Measurements from ENCODE around the gene ZNF740.

Gene ZNF740

GRCh38 chr12:53143355-53143754 lies 37.2 kb upstream of the ZNF740 start:
- no peak overlapping the region for H3K4me3 ChIP-seq (ENCODE audit: low read depth, low read length)
- no peaks in the 10 kb centered on the region for H3K36me3 ChIP-seq (ENCODE audit: control insufficient read depth in 2 of 2, insufficient read depth in 1 of 2, low read length in 2 of 2)
- POLR2A ChIA-PET = interaction anchor here (0.6 kb wide), 1 partner anchor 1120 kb away, joined by 4 read pairs; no protein-coding TSS in a partner anchor
- H3K9me3 ChIP-seq (ENCODE audit: control insufficient read depth, insufficient read depth, low read depth, low read length) = no peaks in the 10 kb centered on the region
- CTCF ChIA-PET = no interaction called here
- H3K4me1 ChIP-seq (ENCODE audit: control insufficient read depth, insufficient read depth, low read length) = no peaks in the 10 kb centered on the region
- no peak overlapping the region for H3K27ac ChIP-seq (ENCODE audit: extremely low read depth, low read depth, low read length)
- TF ChIP-seq ZNF426 (tag by site-specific recombination; IDR thresholded peaks at IDR 0.05) (no peak), KLF16 (tag by site-specific recombination; IDR thresholded peaks at IDR 0.05) (no peak), KLF17 (tag by site-specific recombination; IDR thresholded peaks at IDR 0.05) (no peak)

- H3K36me3 ChIP-seq (ENCODE audit: control insufficient read depth in 2 of 2, insufficient read depth in 1 of 2, low read length in 2 of 2) = no peaks in the 10 kb centered on the region
- no peaks in the 10 kb centered on the region for H3K4me1 ChIP-seq (ENCODE audit: control insufficient read depth, insufficient read depth, low read length)
- H3K4me3 ChIP-seq (ENCODE audit: low read depth, low read length) = no peak overlapping the region
- ChIA-PET CTCF (interaction anchor here (0.6 to 1.8 kb wide), 4 partner anchors 14 to 299 kb away, joined by 3 to 9 read pairs (median 3); partner anchors contain the start of gene IGFBP6), POLR2A (interaction anchor here (1.0 kb wide), 1 partner anchor 67 kb away, joined by 6 read pairs; the partner anchor contains the start of gene SPRYD3)
- no peak overlapping the region for H3K27ac ChIP-seq (ENCODE audit: extremely low read depth, low read depth, low read length)
- no peaks in the 10 kb centered on the region for H3K9me3 ChIP-seq (ENCODE audit: control insufficient read depth, insufficient read depth, low read depth, low read length)
- TF ChIP-seq ZNF768 (tag by site-specific recombination; IDR thresholded peaks at IDR 0.05) (no peak), ZNF518A (tag by site-specific recombination; conservative IDR thresholded peaks at IDR 0.05; ENCODE audit: low read depth) (no peak), ZNF280C (tag by site-specific recombination; IDR thresholded peaks at IDR 0.05) (no peak), ZNF394 (tag by site-specific recombination; IDR thresholded peaks at IDR 0.05; ENCODE audit: borderline replicate concordance) (no peak), ZNF138 (tag by site-specific recombination; IDR thresholded peaks at IDR 0.05; ENCODE audit: borderline replicate concordance) (no peak), ZNF488 (tag by site-specific recombination; IDR thresholded peaks at IDR 0.05) (no peak), GFI1B (tag by site-specific recombination; IDR thresholded peaks at IDR 0.05) (no peak), ZFHX2 (tag by site-specific recombination; conservative IDR thresholded peaks at IDR 0.05) (no peak), ZNF785 (tag by site-specific recombination; IDR thresholded peaks at IDR 0.05) (no peak), ZNF704 (tag by site-specific recombination; IDR thresholded peaks at IDR 0.05) (no peak), ZNF747 (tag by site-specific recombination; IDR thresholded peaks at IDR 0.05) (no peak), ZNF292 (tag by site-specific recombination; IDR thresholded peaks at IDR 0.05; ENCODE audit: borderline replicate concordance, low read depth) (no peak), ZNF140 (tag by site-specific recombination; IDR thresholded peaks at IDR 0.05) (no peak), ZNF777 (tag by site-specific recombination; IDR thresholded peaks at IDR 0.05; ENCODE audit: borderline replicate concordance) (no peak), ZNF792 (tag by site-specific recombination; IDR thresholded peaks at IDR 0.05) (no peak), ZNF280D (tag by site-specific recombination; IDR thresholded peaks at IDR 0.05) (no peak)
Measured at GRCh38 chr12:53145383-53146260, 34.9 kb upstream of the ZNF740 start.
